ENCODE data around the gene PARD3B.

PARD3B gene

DNA sequence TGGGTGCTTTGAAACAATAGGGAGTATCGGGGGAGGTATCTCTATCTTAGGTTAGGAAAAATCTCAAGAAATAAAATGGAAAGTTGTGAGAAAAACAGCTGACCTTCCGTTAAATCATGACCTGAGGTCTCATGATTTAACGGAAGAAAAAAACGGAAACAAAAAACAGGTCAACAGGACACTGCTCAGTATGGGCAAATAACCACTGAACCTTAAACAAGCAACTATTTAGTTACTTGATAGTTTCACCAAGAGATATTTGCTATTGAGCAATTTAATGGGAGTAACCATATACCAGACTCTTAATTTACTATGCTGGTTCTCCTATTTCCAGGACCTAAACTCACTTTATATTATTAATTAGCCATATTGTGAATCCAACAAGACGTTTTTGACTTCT, 150.8 kb downstream of the PARD3B start:
- no peak for DNase-seq (ENCODE audit: low spot score)

DNA sequence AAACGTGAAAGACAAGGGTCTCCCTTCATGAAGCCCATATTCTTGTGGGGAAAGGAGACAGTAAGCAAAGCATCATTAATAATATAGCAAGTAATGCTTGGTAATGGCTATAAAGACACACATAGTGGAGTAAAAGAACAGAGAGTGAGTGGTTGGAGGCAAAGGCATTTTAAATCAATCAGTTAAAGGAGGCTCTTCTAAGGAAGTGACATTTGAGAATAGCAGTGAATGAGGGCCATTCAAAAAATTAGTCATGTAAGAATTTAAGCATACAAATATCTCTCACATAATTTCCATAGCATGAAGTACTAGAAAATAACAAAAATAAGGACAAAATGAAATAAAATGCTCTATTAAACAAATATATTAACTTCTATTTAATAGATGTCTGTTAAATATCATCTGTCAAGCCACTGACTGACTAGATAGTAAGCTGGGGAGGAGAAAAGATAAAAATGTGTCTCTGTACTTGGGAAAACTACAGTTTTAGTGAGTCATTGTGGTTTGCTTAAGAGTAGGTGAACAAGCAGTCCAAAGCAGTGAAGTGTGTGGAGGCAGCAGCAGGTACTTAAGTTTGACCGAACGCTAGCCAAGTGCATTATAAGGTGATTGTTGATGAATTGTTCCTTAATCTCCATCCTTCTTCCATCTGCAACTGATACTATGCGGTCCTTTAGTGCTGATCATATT, 160.1 kb downstream of the PARD3B start:
- DNase-seq (ENCODE audit: low spot score) = no peak

DNA sequence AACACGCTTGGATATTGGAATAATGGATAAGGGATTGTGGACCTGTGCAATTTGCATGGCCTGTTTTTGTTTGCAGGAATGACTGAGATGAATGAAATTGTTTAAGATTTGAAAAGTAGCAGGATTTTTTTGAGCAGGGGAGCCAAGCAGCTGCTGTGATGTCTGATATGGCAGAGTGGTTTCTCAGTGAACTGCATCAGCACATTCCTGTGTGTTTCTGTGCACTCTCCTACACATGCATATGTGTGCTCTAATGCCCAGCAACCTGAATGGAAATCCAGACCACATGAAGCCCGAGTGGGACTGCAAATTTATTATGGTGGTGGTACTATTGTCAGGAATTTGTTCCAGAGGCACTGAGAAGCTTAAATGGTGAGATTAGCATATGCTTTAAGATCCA, 161.7 kb downstream of the PARD3B start:
- DNase-seq (ENCODE audit: low spot score) = no peak

DNA sequence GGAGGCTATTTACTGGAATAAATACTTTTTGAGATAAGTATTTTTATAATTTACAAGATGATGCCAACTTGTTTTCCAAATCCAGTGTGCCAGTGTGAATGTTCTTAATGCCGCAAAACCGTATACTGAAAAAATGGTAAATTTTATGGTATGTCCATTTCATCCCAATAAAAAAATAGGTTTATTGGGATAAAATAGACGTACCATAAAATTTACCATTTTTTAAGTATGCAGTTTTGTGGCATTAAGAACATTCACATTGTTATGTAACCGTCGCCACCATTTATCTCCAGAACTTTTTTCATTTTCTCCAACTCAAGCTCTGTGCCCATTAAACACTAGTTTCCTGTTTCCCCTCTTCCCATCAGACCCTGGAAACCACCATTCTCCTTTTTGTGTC, 167.9 kb downstream of the PARD3B start:
- no peak for DNase-seq (ENCODE audit: low spot score)

DNA sequence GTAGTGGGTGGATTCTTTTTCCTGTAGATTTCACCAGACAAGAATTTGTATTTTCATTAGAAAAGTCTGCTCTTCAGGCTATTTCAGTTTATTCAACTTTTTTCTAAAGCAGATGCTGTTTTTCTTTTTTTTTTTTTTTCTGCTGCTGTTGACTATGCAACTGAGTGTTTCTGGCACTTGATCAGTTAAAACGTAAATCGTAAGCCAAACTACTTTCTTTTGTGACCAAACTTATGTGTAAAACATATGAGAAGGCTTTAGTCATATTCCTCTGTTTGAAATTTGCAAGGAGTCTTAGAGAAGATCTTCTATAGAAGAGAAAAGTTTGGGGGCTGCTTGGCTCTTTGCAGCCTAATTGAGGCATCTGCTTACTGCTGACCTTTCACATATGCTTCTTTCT, 170.1 kb downstream of the PARD3B start:
- no peak for DNase-seq (ENCODE audit: low spot score)

DNA sequence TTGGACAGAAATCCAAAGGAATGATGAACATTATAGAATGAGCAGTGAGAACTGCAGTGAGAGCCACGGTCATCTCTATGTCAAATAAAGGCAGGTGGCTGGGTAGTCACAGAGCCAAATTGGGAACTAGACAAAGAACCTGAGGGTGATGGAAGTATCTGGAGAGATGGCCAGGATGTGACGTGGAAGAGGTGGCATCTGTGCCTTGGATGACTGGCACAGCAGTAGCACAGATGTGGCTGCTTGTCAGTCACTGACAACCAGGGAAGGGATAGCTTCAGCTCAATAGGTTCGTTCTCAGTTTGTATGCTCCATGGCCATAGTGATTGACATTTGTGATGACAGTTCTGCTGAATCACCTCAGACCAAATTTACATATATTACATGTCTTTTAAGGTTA, 172.3 kb downstream of the PARD3B start:
- no peak for DNase-seq (ENCODE audit: low spot score)

DNA sequence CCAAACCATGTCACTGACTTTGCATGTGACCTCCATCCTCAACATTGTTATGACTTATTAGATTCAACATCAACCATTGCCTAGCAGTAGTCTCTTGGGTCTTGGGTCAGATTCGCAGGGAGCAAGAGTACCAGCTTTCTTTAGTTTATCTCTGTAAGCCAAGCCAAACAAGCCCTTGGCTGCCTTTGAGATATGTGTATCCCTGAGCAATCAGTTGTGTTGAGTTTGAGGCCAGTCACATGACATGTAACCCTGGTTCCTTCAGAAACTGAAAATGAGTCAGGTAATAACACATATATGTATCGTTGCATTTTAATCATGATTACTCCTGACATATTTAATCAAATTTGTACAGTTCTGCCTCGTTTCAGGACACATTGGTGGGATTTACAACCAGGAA, 173.3 kb downstream of the PARD3B start:
- no peak for DNase-seq (ENCODE audit: low spot score)

DNA sequence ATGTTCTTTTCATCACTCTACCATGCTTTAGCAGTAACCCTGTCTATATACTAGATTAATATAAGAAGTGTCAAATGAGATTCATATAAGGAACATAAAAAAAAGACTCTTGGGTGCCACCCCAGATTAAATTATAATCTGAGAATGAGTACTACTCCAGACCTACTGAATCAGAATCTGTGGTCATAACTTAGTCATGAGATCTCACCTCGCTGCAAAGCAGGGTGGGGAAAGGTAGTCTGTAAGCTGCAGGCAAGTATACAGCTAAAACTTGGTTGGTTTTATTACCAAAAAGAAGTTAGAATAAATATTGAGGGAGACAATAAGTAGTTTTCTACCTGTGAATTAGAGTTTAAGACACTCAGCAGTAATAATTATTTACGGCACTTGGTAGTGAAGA, 175.6 kb downstream of the PARD3B start:
- no peak for DNase-seq (ENCODE audit: low spot score)

DNA sequence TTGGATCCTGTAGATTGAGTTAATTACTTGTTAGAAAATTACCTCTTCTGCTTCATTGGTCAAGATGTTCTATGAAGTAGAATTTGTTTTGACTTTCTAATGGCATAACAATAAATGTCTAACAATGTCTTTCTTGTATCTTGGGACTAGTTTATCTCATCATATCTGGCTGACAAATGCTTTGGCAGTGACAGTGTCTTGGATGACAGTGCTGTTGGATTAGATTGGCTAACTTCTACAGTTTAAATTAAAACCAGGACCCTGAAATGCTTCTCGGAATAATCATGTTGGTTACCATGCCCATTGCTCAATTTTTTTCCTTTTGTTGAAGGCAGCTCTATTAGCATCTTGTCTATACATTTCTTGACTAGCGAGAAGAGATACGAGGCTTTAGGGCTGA, 176.9 kb downstream of the PARD3B start:
- DNase-seq (ENCODE audit: low spot score) = no peak

DNA sequence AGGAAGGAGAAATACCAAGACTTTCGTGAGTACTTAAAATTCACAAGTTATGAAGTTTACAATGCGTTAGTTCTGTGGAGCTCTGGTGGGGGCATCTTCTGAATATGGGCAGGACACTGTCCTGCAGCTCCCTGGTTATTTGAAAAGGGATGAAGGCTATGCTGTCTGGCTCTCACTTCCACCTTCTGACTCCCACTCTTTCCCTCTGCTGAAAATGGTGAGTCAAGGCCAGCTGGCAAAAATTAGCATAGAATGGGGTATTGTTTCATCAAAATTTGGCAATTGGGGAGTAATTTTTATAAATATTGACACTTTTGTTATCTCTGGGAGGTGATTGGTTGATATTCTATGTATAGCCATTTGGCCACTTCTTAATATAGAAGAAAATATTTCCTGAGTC, 177.4 kb downstream of the PARD3B start:
- no peak for DNase-seq (ENCODE audit: low spot score)

DNA sequence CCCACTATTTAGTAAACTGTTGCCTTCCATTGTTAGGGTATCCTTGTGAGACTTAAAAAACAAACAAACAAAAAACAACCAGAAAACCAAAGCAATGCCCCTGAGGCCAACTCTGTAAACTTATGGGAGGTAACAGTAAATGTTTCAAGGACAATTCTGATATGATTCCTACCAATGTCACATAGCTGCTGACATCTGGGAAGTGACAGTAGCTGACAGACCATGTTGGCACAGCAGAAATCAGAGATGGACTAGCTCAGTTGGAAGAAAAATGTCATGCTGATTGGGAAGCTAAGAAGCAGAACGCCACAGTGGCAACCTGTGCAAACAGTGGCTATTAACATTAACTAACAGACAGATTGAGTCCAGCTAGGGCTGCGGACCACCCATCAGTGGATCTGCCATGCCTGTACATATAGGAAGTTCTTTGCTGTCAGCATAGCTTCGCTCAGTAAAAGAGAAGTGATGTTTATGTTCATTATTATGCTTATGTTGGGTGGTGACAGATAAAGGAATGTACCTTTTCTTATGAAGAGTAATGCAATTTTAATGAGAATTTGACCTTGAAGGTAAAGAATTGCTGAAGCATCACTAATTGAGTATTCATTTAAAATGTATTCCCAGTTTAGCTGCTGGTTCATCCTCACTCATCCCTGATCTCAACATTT, 180.6 kb downstream of the PARD3B start:
- no peak for DNase-seq (ENCODE audit: low spot score)

DNA sequence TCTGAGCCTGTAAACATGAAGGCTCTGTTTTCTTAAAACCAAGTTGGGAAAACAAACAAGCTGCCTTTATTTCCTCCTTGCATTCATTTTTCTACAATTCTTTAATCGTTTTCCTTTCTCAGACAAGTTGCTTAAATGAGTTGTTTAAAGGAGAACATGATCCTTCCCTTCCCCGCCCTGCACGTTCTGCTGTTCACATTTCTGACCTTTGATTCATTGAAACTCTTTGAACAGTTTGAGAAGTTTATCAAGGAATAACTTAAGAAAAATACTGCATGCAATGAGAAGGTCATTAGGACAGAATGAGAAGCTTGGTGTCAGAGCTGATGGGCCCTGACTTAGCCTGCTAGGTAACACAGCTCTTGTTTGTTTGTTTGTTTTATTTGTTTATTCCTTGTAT, 181.6 kb downstream of the PARD3B start:
- no peak for DNase-seq (ENCODE audit: low spot score)

DNA sequence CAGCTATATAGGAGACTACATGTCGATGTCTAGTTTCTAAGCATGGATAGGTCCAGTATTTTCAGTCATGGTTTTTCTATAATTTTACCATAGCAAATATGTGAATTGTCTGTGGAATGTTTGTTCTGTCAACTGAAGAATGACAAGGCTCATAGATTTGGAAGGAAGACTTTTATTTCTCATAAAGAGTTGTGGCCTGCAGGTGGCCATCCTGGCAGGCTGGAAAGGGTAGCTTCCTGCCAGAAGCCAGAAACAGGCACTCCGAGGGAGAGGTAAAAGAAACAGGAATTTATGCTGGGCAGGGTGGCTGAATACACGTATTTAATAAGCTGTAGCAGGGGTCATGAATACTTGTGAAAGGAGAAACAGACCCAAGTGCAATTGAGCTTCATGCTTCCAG, 182.1 kb downstream of the PARD3B start:
- no peak for DNase-seq (ENCODE audit: low spot score)

DNA sequence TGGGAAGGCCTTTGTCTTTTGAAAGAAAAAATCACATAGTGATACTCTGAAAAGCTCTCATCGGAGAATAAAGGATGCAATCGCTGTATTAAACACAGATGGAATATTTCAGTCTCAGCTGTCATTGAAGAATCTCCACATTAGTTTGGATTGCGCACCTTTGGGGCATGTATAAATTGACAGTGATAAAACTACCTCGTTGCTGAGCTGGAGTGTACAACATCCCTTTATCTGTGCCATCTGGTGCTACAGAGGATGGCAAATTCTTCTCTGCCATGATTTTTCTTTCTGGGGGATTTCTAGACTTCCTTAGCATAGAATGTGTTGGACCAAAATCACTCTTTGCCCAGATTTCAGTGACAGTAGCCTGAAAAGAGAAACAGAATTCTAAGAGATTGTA, 185.3 kb downstream of the PARD3B start:
- no peak for DNase-seq (ENCODE audit: low spot score)

DNA sequence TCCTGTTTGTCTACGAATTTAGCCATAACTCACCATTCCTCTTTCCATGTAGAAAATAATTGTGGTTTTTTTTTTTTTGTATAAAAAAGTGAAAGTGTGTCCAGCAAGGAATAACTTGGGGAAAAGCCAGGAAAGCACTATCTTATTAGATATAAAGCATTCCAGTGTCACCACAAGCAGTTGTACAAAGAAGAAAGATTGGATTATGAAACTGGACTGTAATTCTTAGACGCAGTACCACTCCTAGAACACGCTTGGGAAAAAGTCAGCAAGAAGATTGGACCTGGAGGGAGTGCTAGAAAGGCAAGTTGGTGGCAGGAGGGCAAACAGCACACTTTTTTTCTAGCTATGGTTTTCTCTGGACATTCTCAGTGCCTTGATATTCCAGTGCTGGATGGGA, 186.7 kb downstream of the PARD3B start:
- no peak for DNase-seq (ENCODE audit: low spot score)

DNA sequence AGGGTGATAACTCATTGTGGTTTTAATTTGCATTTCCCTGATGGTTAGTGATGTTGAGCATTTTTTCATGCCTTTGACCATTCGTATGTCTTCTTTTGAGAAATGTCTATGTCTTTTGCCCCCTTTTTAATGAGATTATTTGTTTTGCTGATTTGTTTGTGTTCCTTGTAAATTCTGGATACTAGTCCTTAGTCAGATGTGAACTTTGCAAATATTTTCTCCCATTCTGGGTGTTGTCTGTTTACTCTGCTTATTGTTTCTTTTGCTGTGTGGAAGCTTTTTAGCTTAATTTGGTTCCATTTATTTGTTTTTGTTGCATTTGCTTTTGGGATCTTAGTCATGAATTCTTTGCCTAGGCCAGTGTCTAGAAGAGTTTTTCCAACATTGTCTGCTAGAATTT, 192.0 kb downstream of the PARD3B start:
- DNase-seq (ENCODE audit: low spot score) = no peak

DNA sequence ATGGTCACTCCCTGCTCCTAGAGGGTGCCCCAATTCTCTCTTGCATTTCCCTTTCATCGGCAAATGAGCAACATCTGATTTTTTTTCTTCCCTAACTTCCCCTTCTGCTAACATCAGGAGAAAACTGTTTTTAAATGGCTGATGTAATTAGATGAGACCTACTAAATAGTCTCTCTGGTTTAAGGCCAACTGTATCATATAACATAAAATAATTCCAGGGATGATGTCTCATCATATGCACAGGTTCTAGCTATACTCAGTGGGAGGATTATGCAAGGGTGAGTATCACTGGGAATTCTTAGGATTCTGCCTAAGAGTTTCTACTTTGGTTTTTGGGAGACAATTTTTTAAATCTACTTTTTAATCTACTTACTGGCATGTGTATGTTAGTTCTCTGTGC, 193.4 kb downstream of the PARD3B start:
- DNase-seq (ENCODE audit: low spot score) = no peak

DNA sequence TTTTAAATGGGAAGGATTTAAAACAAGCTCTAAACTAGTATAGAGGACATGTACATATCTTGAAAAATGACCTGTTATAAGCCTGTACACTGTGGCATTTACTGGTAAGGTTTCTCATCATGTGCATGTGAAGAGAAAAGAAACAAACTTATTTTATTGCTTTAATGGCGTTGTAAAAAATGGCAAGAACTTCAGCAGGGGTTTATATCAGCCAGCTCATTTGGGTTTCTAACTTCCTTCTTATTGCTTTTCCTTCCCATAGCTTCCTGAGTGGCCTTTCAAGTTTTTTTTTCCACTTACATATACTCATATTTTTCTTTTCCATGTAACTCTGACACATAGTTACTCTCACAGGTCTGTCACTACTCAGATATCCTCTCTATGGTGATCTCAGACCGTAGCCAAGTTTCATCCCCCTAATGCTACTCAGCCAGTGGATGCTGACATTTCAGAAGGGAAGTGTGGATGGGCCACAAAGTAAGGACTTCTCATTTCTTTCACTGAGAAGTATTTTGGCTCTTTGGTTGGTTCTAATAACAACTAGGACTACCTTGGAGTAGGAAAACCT, 198.2 kb downstream of the PARD3B start:
- DNase-seq (ENCODE audit: low spot score) = no peak

DNA sequence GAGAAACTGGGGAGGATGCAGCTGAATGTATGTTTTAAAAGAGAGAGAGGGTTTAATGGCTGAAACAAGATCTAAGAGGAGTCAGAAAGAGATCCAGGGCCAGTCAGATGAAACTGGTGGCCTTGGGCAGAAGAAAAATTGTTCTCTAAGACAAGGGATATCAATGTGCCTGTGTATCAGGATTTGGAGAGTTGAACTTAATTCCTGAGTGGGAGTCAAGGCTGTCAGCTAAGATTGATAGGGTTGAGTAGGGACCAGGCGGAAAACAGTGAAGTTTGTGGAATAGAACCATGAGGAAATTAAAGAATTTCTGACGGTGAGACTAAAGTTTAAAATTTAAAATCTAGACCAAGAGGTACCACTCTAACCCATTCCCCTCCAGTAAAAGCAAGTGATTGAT, 199.2 kb downstream of the PARD3B start:
- DNase-seq (ENCODE audit: low spot score) = no peak

DNA sequence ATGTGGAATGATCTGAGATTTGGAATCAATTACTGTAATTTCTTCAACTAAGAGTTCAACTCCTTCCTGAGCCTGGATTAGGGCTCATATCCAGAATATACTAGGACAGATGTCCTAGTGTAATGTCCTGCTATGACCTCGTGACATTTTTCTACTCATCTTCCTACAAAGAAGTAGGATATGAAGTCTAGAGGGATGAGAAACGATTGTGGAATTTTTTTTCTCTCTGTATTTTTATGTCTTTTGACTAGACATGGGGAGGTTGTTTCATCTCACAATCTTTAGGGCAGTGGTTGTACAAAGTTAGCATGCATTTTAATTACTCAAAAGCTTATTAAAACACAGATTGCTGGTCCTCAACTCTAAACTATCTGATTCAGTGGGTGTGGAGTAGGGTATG, 203.0 kb downstream of the PARD3B start:
- no peak for DNase-seq (ENCODE audit: low spot score)

DNA sequence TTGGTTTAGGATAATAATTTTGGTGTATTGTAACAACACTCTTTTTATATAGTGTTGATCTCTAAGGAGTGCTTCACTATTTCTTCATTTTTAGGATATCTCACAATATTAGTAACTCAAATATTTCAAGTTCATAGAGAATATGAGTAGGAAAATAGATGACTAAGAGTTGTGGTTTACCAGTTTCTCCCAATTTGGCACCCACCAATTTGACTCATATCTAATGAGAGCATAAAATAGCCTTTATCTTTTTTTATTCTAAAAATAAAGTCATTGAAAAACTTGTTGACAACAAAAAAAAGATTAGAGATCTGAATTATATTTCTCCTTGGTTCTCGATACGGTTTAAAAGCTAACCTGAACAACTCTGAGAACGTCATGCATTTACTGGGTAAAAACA, 204.0 kb downstream of the PARD3B start:
- no peak for DNase-seq (ENCODE audit: low spot score)

DNA sequence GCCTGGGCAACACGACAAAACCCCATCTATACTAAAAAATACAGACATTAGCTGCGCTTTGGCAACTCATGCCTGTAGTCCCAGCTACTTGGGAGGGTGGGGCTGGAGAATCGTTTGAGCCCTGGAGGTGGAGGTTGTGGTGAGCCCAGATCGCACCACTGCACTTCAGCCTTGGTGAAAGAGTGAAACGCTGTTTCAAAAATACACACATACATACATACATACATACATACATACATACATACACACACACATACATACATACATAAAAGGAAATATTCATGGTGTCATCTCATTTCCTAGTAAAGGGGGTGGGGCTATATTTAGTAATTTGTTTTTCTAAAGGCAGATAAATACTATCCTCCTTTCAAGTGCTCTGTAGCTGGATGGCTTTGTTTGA, 205.1 kb downstream of the PARD3B start:
- DNase-seq (ENCODE audit: low spot score) = no peak

DNA sequence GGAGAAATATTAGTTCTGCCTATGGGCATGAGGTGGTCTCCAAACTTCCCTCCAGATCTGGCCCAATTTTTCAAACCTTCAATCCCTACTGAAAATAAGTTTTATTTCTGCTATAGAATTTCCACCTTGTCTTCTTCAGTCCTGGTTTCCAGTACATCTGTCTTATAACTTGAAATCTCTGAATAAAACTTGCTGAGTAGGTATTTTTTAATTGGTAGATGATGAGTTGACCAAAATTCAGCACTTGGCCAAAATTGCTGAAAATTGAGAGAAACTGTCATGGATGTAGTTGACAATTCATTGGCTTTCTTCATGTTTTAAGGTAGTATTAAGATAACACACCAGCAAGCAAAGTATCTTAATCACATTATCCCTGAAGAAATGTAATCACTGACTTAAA, 206.2 kb downstream of the PARD3B start:
- DNase-seq (ENCODE audit: low spot score) = no peak

DNA sequence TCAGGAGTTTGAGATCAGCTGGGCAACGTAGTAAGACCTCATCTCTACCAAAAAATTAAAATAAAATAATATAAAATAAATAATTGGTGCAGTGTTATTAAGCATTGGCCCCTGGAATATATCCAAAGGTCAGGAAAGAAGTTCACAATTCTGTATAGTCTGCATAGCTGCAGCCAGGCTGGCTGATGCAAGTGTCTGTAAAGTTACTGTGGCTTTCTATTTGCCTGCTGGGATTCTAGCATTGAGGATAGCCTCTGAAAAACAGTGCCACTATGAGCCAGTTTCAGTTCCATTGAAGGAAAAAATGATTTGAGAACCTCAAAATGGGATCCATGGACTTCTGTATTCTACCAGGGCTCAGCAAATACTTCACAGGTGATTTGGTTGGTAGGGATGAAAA, 208.6 kb downstream of the PARD3B start:
- DNase-seq (ENCODE audit: low spot score) = peak; percentile 41

Data from LoVo (cell line).